Ascending aorta (tissue), 2 donors: ENCODE results near the gene BRPF1. TPM values are rescaled to one million over a fixed set of nuclear protein-coding genes. Genes with fewer than 3 reads are reported as not detected.
"Not testable (repeated sequence)": the region's sequence is repeated elsewhere in the genome, so short reads cannot be mapped to it uniquely, and the experiment has no call there.

Experiments used
- DNase-seq, 2 donors: peaks; one replicate each; pipeline ENCODE4 v3.0.0-alpha.2; 2019; ENCODE audit warnings: low spot score in 2 of 2
- H3K27ac ChIP-seq, 2 donors: fragments of 200-600 bp; sonication (generic); one replicate each; pipeline ENCODE4 v1.5.1; 2016 to 2017; ENCODE audit warnings: mild to moderate bottlenecking in 1 of 2
- H3K27me3 ChIP-seq: fragments of 200-600 bp; sonication (generic); one replicate; pipeline ENCODE4 v1.5.1; 2017
- H3K36me3 ChIP-seq, 2 donors: fragments of 200-600 bp; sonication (generic); one replicate each; pipeline ENCODE4 v1.5.1; 2016
- H3K4me1 ChIP-seq, 2 donors: fragments of 200-600 bp; sonication (generic); one replicate each; pipeline ENCODE4 v1.5.1; 2016 to 2017; ENCODE audit warnings: mild to moderate bottlenecking in 1 of 2
- H3K4me3 ChIP-seq, 2 donors: fragments of 200-600 bp; sonication (generic); one replicate each; pipeline ENCODE4 v1.5.1; 2016 to 2017; ENCODE audit warnings: mild to moderate bottlenecking in 1 of 2
- H3K9me3 ChIP-seq, 2 donors: fragments of 200-600 bp; sonication (generic); one replicate each; pipeline ENCODE4 v1.5.1; 2016
- CTCF ChIP-seq, 3 experiments: fragments of 200-600 bp in 2 of 3; fragments of 450-650 bp in 1 of 3; sonication (generic) in 2 of 3; IDR thresholded peaks; one replicate each; pipeline ENCODE4 v1.5.1; 2016 to 2019; ENCODE audit warnings: antibody characterized with exemption in 3 of 3, mild to moderate bottlenecking in 1 of 3, moderate library complexity in 1 of 3
- intact Hi-C: fragments of 100-400 bp; cut with DNase I; formaldehyde crosslinking; loops from one replicate; pipeline ENCODE4 v1.15.1; 2023
- total RNA-seq: library from RNA; depleted of rRNA; stranded (reverse); fragments of >200 nt; gene quantifications from one replicate; pipeline ENCODE4 v1.1.0, GENCODE V29; 2016

The BRPF1 gene
- total RNA-seq, 1 donor from 2014 or later: 18.6 TPM

- H3K36me3 ChIP-seq: peaks cover 8 to 13% of the 10 kb centered on the region in 2 donors
- peak overlapping the region; percentile 73 to 92 for H3K4me3 ChIP-seq
- H3K27ac ChIP-seq: peak overlapping the region; percentile 81 to 88
- H3K27me3 ChIP-seq: no peaks in the 10 kb centered on the region
- intact Hi-C loops: no loop called here
- no peak for DNase-seq
- TF ChIP-seq CTCF (IDR thresholded peaks at IDR 0.05): no peak
- H3K9me3 ChIP-seq: no peaks in the 10 kb centered on the region
- peaks cover 0 to 25% of the 10 kb centered on the region in 2 donors for H3K4me1 ChIP-seq
Measured at GRCh38 chr3:9768141-9768775, 36.7 kb downstream of the BRPF1 start.

GRCh38 chr3:9769012-9769411 is 37.5 kb downstream of the BRPF1 start:
- Histone ChIP-seq H3K4me3 (peak overlapping the region; percentile 73 to 92), H3K4me1 (peaks cover 0 to 25% of the 10 kb centered on the region in 2 donors), H3K27ac (peak overlapping the region; percentile 81 to 88), H3K9me3 (no peaks in the 10 kb centered on the region), H3K36me3 (peaks cover 8 to 13% of the 10 kb centered on the region in 2 donors), H3K27me3 (no peaks in the 10 kb centered on the region)
- DNase-seq: no peak
- intact Hi-C loops: no loop called here
- TF ChIP-seq CTCF (IDR thresholded peaks at IDR 0.05): no peak

- peaks cover 8 to 13% of the 10 kb centered on the region in 2 donors for H3K36me3 ChIP-seq
- peak; percentile 43 to 91 for DNase-seq
- no peak for TF ChIP-seq CTCF (IDR thresholded peaks at IDR 0.05)
- H3K4me3 ChIP-seq: peak within 1 kb of the TSS; percentile 73 to 92
- intact Hi-C loops: loop anchor here (1.0 kb wide), 3 partner anchors 20 to 38 kb away; partner anchors contain the start of genes BRPF1, OGG1 and TADA3
- no peaks in the 10 kb centered on the region for H3K27me3 ChIP-seq
- H3K9me3 ChIP-seq: no peaks in the 10 kb centered on the region
- H3K27ac ChIP-seq: peak within 1 kb of the TSS; percentile 81 to 88
- H3K4me1 ChIP-seq: peaks cover 0 to 25% of the 10 kb centered on the region in 2 donors
Measured at GRCh38 chr3:9769426-9770275, 38.1 kb downstream of the BRPF1 start, which contains the start of gene CAMK1. Gene CAMK1, minus strand, starts transcription at chr3:9769947. Its CDS starts 2,198 bp downstream, at chr3:9767749.

- DNase-seq: peak in 1 of 2 donors; percentile 91
- H3K27ac ChIP-seq: peak overlapping the region; percentile 81 to 88
- H3K27me3 ChIP-seq: no peaks in the 10 kb centered on the region
- H3K4me3 ChIP-seq: peak overlapping the region; percentile 73 to 92
- no peak for TF ChIP-seq CTCF (IDR thresholded peaks at IDR 0.05)
- no peaks in the 10 kb centered on the region for H3K9me3 ChIP-seq
- H3K4me1 ChIP-seq: peaks cover 0 to 25% of the 10 kb centered on the region in 2 donors
- intact Hi-C loops: loop anchor here (1.0 kb wide), 3 partner anchors 21 to 39 kb away; partner anchors contain the start of genes BRPF1, OGG1 and TADA3
- H3K36me3 ChIP-seq: peaks cover 6 to 10% of the 10 kb centered on the region in 2 donors
Measured at GRCh38 chr3:9770276-9770812, 38.8 kb downstream of the BRPF1 start.

- Histone ChIP-seq H3K4me3 (peak overlapping the region in 1 of 2 donors; percentile 92), H3K4me1 (peaks cover 0 to 25% of the 10 kb centered on the region in 2 donors), H3K27ac (peak overlapping the region; percentile 81 to 88)
- DNase-seq, H3K9me3 ChIP-seq, H3K36me3 ChIP-seq, intact Hi-C loops, H3K27me3 ChIP-seq: not testable (repeated sequence)
Measured at GRCh38 chr3:9771007-9771406, 39.5 kb downstream of the BRPF1 start.
